GM19463 (cell line): ENCODE data around the gene TBL1Y.
"Not testable (repeated sequence)": the region's sequence is repeated elsewhere in the genome, so short reads cannot be mapped to it uniquely, and the experiment has no call there.

Source experiments
- ATAC-seq: cut with Tn5 transposase; IDR thresholded peaks from one replicate; pipeline ENCODE4 v1.9.1; 2021; ENCODE audit warnings: mild to moderate bottlenecking, moderate library complexity; ENCODE audit not compliant: unreplicated experiment

Gene TBL1Y

GRCh38 chrY:6972271-6972887 is 61.9 kb downstream of the TBL1Y start:
- no peak for ATAC-seq

GRCh38 chrY:6974971-6975370 is 64.5 kb downstream of the TBL1Y start:
- no peak for ATAC-seq

- no peak for ATAC-seq
Observed at GRCh38 chrY:6977783-6978182, 67.3 kb downstream of the TBL1Y start.

- ATAC-seq, result no peak
Observed at GRCh38 chrY:6983221-6983620, 72.7 kb downstream of the TBL1Y start.

GRCh38 chrY:6987811-6988210 is 77.3 kb downstream of the TBL1Y start:
- no peak for ATAC-seq

GRCh38 chrY:6989886-6990620 is 79.6 kb downstream of the TBL1Y start:
- no peak for ATAC-seq

- no peak for ATAC-seq
Observed at GRCh38 chrY:6992041-6992440, 81.5 kb downstream of the TBL1Y start.

GRCh38 chrY:6995987-6996386 is 85.5 kb downstream of the TBL1Y start:
- no peak for ATAC-seq

GRCh38 chrY:6997503-6998066 is 87.1 kb downstream of the TBL1Y start:
- no peak for ATAC-seq

- no peak for ATAC-seq
Observed at GRCh38 chrY:6999905-7000304, 89.4 kb downstream of the TBL1Y start.

- no peak for ATAC-seq
Observed at GRCh38 chrY:7002581-7002980, 92.1 kb downstream of the TBL1Y start.

GRCh38 chrY:7007911-7008310 is 97.4 kb downstream of the TBL1Y start:
- ATAC-seq, result no peak

- ATAC-seq, result no peak
Observed at GRCh38 chrY:7008578-7009355, 98.3 kb downstream of the TBL1Y start.

- no peak for ATAC-seq
Observed at GRCh38 chrY:7013051-7013450, 102.6 kb downstream of the TBL1Y start.

GRCh38 chrY:7016521-7016920 is 106.0 kb downstream of the TBL1Y start:
- ATAC-seq, result no peak

- no peak for ATAC-seq
Observed at GRCh38 chrY:7017244-7018080, 107.0 kb downstream of the TBL1Y start.

- no peak for ATAC-seq
Observed at GRCh38 chrY:7039037-7039436, 128.5 kb downstream of the TBL1Y start.

GRCh38 chrY:7040662-7041061 is 130.2 kb downstream of the TBL1Y start:
- ATAC-seq, result no peak

GRCh38 chrY:7041983-7042382 is 131.5 kb downstream of the TBL1Y start:
- ATAC-seq, result no peak

- not testable (repeated sequence) for ATAC-seq
Observed at GRCh38 chrY:7052461-7052860, 142.0 kb downstream of the TBL1Y start.

GRCh38 chrY:7056886-7057285 is 146.4 kb downstream of the TBL1Y start:
- no peak for ATAC-seq
